HG02938 (cell line): ENCODE measurements around the gene ING5.
"Not testable (repeated sequence)": the region's sequence is repeated elsewhere in the genome, so short reads cannot be mapped to it uniquely, and the experiment has no call there.

Experiments used
- ATAC-seq: cut with Tn5 transposase; IDR thresholded peaks from one replicate; pipeline ENCODE4 v1.9.1; 2021; ENCODE audit warnings: mild to moderate bottlenecking, moderate library complexity; ENCODE audit not compliant: unreplicated experiment

The ING5 gene

GRCh38 chr2:241703032-241703604 is 1.3 kb downstream of the ING5 start:
- ATAC-seq, result no peak

- ATAC-seq, result no peak
Measured at GRCh38 chr2:241706537-241706936, 4.7 kb downstream of the ING5 start.

- ATAC-seq, result no peak
Measured at GRCh38 chr2:241708879-241709278, 7.0 kb downstream of the ING5 start.

- no peak for ATAC-seq
Measured at GRCh38 chr2:241719093-241719492, 17.3 kb downstream of the ING5 start.

- ATAC-seq, result no peak
Measured at GRCh38 chr2:241720099-241720498, 18.3 kb downstream of the ING5 start.

GRCh38 chr2:241720560-241720959 is 18.7 kb downstream of the ING5 start:
- ATAC-seq, result no peak

GRCh38 chr2:241721852-241722251 is 20.0 kb downstream of the ING5 start:
- ATAC-seq, result no peak

GRCh38 chr2:241722896-241723454 is 21.1 kb downstream of the ING5 start:
- no peak for ATAC-seq

GRCh38 chr2:241724259-241724974 is 22.6 kb downstream of the ING5 start:
- no peak for ATAC-seq

GRCh38 chr2:241724975-241725870 is 23.4 kb downstream of the ING5 start:
- ATAC-seq, result no peak

- ATAC-seq, result no peak
Measured at GRCh38 chr2:241726459-241726858, 24.6 kb downstream of the ING5 start.

- ATAC-seq, result no peak
Measured at GRCh38 chr2:241728000-241728399, 26.2 kb downstream of the ING5 start.

GRCh38 chr2:241728627-241729026 is 26.8 kb downstream of the ING5 start:
- no peak for ATAC-seq

- ATAC-seq, result no peak
Measured at GRCh38 chr2:241729868-241730267, 28.0 kb downstream of the ING5 start.

GRCh38 chr2:241730671-241731293 is 28.9 kb downstream of the ING5 start:
- no peak for ATAC-seq

GRCh38 chr2:241732513-241733186 is 30.8 kb downstream of the ING5 start:
- ATAC-seq, result not testable (repeated sequence)

GRCh38 chr2:241733391-241734207 is 31.8 kb downstream of the ING5 start:
- ATAC-seq, result no peak

GRCh38 chr2:241734208-241734466 is 32.3 kb downstream of the ING5 start:
- no peak for ATAC-seq

GRCh38 chr2:241734467-241735208 is 32.8 kb downstream of the ING5 start, which contains the start of gene D2HGDH:
Gene D2HGDH (plus strand): TSS chr2:241734630. CDS start chr2:241735225, 595 bp downstream.
- peak; percentile 66 for ATAC-seq
